Right atrium auricular region (tissue), 2 donors: ENCODE data around the gene TGM5. TPM values are rescaled to one million over a fixed set of nuclear protein-coding genes. Genes with fewer than 3 reads are reported as not detected.
"Not testable (repeated sequence)": the region's sequence is repeated elsewhere in the genome, so short reads cannot be mapped to it uniquely, and the experiment has no call there.

Source experiments
- DNase-seq: peaks from one replicate; pipeline ENCODE4 v3.0.0-alpha.2; 2019; ENCODE audit warnings: low spot score
- H3K27ac ChIP-seq, 2 donors: fragments of 200-600 bp; sonication (generic); 1 replicate in 1 of 2; 2 replicates in 1 of 2; pipeline ENCODE4 v1.5.1; 2016 to 2019
- H3K27me3 ChIP-seq, 2 donors: fragments of 200-600 bp; sonication (generic); one replicate each; pipeline versions ENCODE4 v1.5.1 to v1.6.0; 2017 to 2019
- H3K36me3 ChIP-seq: fragments of 200-600 bp; sonication (generic); one replicate; pipeline ENCODE4 v1.5.1; 2016
- H3K4me1 ChIP-seq, 2 donors: fragments of 200-600 bp; sonication (generic); one replicate each; pipeline versions ENCODE4 v1.5.1 to v1.6.0; 2017 to 2019
- H3K4me3 ChIP-seq, 2 donors: fragments of 200-600 bp; sonication (generic); 1 replicate in 1 of 2; 2 replicates in 1 of 2; pipeline ENCODE4 v1.5.1; 2017 to 2019; ENCODE audit warnings: mild to moderate bottlenecking in 1 of 2, moderate library complexity in 1 of 2
- H3K9me3 ChIP-seq, 2 donors: fragments of 200-600 bp; sonication (generic); one replicate each; pipeline ENCODE4 v1.5.1; 2019
- total RNA-seq, 2 donors: library from RNA; depleted of rRNA; stranded (reverse); fragments of >200 nt; gene quantifications; one replicate each; pipeline ENCODE4 v1.1.0, GENCODE V29; 2016
- TF ChIP-seq, protein P1 (sequence below), 2 donors: fragments of 200-600 bp; sonication (generic); IDR thresholded peaks; one replicate each; pipeline ENCODE4 v1.5.1; 2019; ENCODE audit warnings: antibody characterized with exemption in 2 of 2

The TGM5 gene
- total RNA-seq, 2 donors from 2014 or later = 0.15 TPM; not detected in 1

DNA sequence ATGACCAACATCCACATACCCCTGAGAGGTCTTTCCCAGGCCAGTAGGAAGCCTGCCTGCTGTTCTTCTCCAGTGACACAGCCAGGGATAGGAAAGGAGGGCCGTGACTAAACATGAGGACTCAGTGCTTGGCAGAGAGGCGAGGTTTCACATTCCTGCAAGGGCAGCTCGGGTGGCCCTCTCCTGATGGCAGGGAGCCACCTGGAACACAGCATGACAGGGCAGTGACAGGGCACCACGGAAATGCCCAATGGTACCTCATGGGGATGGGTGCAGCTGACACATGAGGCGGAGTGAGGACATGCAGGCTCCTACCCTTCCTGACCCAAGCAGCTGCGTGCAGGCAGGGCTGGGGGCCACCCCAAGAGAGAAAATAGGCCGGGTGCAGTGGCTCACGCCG, 7.4 kb upstream of the TGM5 start:
- Histone ChIP-seq H3K4me3 (no peak overlapping the region), H3K27ac (peak overlapping the region; percentile 55), H3K27me3 (no peaks in the 10 kb centered on the region), H3K36me3 (no peaks in the 10 kb centered on the region), H3K9me3 (no peaks in the 10 kb centered on the region), H3K4me1 (peaks cover 0 to 7% of the 10 kb centered on the region in 2 donors)
- TF ChIP-seq, protein P1, sequence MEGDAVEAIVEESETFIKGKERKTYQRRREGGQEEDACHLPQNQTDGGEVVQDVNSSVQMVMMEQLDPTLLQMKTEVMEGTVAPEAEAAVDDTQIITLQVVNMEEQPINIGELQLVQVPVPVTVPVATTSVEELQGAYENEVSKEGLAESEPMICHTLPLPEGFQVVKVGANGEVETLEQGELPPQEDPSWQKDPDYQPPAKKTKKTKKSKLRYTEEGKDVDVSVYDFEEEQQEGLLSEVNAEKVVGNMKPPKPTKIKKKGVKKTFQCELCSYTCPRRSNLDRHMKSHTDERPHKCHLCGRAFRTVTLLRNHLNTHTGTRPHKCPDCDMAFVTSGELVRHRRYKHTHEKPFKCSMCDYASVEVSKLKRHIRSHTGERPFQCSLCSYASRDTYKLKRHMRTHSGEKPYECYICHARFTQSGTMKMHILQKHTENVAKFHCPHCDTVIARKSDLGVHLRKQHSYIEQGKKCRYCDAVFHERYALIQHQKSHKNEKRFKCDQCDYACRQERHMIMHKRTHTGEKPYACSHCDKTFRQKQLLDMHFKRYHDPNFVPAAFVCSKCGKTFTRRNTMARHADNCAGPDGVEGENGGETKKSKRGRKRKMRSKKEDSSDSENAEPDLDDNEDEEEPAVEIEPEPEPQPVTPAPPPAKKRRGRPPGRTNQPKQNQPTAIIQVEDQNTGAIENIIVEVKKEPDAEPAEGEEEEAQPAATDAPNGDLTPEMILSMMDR (IDR thresholded peaks at IDR 0.05) = no peak
- peak; percentile 76 for DNase-seq

DNA sequence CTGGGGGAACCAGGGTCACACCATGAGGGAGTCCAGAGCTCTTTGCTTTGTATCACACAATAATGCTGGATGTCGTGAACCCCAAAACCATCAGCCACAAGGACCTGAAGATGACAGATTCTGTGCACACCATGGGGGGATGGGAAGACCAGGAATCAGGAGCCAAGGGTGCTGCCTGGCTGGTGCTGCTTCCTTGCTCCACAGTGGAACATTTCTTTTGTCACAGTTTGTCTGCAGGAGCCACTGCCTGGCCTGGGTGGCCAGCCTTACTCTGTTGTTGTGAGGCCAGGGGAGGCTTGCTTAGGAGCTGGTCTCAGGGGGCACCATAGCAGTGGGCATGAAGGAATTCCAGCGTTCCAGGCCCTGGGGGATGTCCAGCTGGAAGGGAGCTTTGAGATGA, 6.5 kb upstream of the TGM5 start:
- Histone ChIP-seq H3K4me3 (no peak overlapping the region), H3K27ac (no peak overlapping the region), H3K9me3 (no peaks in the 10 kb centered on the region), H3K36me3 (no peaks in the 10 kb centered on the region), H3K27me3 (no peaks in the 10 kb centered on the region), H3K4me1 (peaks cover 0 to 7% of the 10 kb centered on the region in 2 donors)
- TF ChIP-seq, protein P1 (IDR thresholded peaks at IDR 0.05) = no peak
- DNase-seq = peak; percentile 7

DNA sequence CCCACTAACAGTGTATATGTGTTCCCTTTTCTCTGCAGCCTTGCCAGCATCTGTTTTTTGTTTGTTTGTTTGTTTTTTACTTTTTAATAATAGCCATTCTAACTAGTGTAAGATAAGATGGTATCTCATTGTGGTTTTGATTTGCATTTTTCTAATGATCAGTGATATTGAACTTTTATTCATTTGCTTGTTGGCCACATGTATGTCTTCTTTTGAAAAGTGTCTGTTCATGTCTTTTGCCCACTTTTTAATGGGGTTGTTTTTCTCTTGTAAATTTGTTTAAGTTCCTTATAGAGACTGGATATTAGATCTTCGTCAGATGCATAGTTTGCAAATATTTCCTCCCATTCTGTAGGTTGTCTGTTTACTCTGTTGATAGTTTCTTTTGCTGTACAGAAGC, 5.2 kb upstream of the TGM5 start:
- not testable (repeated sequence) for H3K4me1 ChIP-seq, H3K27ac ChIP-seq, H3K36me3 ChIP-seq, DNase-seq, H3K4me3 ChIP-seq, H3K9me3 ChIP-seq, H3K27me3 ChIP-seq

- Histone ChIP-seq H3K9me3 (no peaks in the 10 kb centered on the region), H3K27ac (no peak overlapping the region), H3K4me1 (peaks cover 0 to 7% of the 10 kb centered on the region in 2 donors), H3K27me3 (no peaks in the 10 kb centered on the region), H3K36me3 (no peaks in the 10 kb centered on the region), H3K4me3 (no peak overlapping the region)
- DNase-seq = peak; percentile 48
- TF ChIP-seq, protein P1 (IDR thresholded peaks at IDR 0.05) = no peak
Measured at GRCh38 chr15:43270676-43271306, 4.1 kb upstream of the TGM5 start.

DNA sequence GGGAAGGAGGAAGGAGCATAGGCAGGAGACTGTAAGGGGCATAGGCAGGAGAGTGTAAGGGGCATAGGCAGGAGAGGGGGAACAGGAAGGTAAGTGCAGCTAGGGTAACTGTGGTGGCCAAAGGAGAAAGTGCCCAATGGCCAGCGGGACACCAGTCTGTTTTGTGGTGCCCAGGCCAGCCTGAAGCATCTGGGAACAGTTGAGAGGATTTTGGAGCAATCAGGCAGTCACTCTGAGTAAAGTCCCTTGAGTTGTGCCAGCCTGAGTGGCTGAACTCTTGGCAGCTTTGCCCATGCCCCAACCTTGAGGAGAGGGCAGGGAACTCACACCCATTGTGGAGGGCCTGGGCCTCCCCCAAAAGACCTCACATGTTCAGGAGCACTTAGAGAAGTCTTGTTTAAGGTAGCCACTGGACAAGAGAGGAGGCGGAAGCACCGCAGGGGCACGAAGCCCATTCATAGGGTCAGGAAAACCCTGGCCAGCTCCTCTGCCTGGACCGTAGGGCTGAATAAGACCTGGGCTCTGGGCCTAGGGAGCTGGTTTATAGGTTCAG, 3.5 kb upstream of the TGM5 start:
- H3K9me3 ChIP-seq = no peaks in the 10 kb centered on the region
- TF ChIP-seq, protein P1 (IDR thresholded peaks at IDR 0.05) = no peak

GRCh38 chr15:43268111-43269105, 1.7 kb upstream of the TGM5 start:
- TF ChIP-seq, protein P1 (IDR thresholded peaks at IDR 0.05) = peak in 1 of 2 donors; percentile 28
- no peak overlapping the region for H3K27ac ChIP-seq
- DNase-seq = peak; percentile 55

More for the DNA sequence above, 3.5 kb upstream of the TGM5 start:
- Histone ChIP-seq H3K4me3 (no peak overlapping the region), H3K4me1 (peaks cover 0 to 7% of the 10 kb centered on the region in 2 donors), H3K27ac (no peak overlapping the region), H3K27me3 (no peaks in the 10 kb centered on the region), H3K36me3 (no peaks in the 10 kb centered on the region)
- peak; percentile 49 for DNase-seq

More at GRCh38 chr15:43268111-43269105, 1.7 kb upstream of the TGM5 start:
- H3K27me3 ChIP-seq = no peaks in the 10 kb centered on the region
- H3K4me3 ChIP-seq = no peak overlapping the region
- H3K4me1 ChIP-seq = peaks cover 0 to 5% of the 10 kb centered on the region in 2 donors
- H3K9me3 ChIP-seq = no peaks in the 10 kb centered on the region
- H3K36me3 ChIP-seq = no peaks in the 10 kb centered on the region
